Stimulated activated CD8-positive, alpha-beta memory T cell treated with anti-CD3 and anti-CD28 coated beads, Interleukin-7, amount 100 ng/mL, for 48 hours (primary cell): ENCODE results near the gene GPRC5D.

Experiments
- DNase-seq, 2 donors: peaks; one replicate each; pipeline ENCODE4 v3.0.0-alpha.2; 2020; ENCODE audit warnings: low read depth in 1 of 2; ENCODE audit errors: extremely low read depth in 1 of 2

GPRC5D gene

GRCh38 chr12:12938541-12938940 is 13.4 kb downstream of the GPRC5D start:
- DNase-seq, result no peak

- DNase-seq, result no peak
Measured at GRCh38 chr12:12936983-12937491, 14.9 kb downstream of the GPRC5D start.

GRCh38 chr12:12934556-12934955 is 17.4 kb downstream of the GPRC5D start:
- no peak for DNase-seq

- DNase-seq, result no peak
Measured at GRCh38 chr12:12933742-12934141, 18.2 kb downstream of the GPRC5D start.

- DNase-seq, result no peak
Measured at GRCh38 chr12:12930633-12931219, 21.2 kb downstream of the GPRC5D start.

- no peak for DNase-seq
Measured at GRCh38 chr12:12929696-12930095, 22.3 kb downstream of the GPRC5D start.

GRCh38 chr12:12927211-12928079 is 24.5 kb downstream of the GPRC5D start:
- peak in 1 of 2 donors; percentile 9 for DNase-seq

- DNase-seq, result no peak
Measured at GRCh38 chr12:12926571-12927071, 25.3 kb downstream of the GPRC5D start.

- no peak for DNase-seq
Measured at GRCh38 chr12:12925388-12925787, 26.6 kb downstream of the GPRC5D start.

- no peak for DNase-seq
Measured at GRCh38 chr12:12924169-12924568, 27.8 kb downstream of the GPRC5D start.

- DNase-seq, result no peak
Measured at GRCh38 chr12:12922978-12923377, 29.0 kb downstream of the GPRC5D start.

GRCh38 chr12:12922191-12922616 is 29.8 kb downstream of the GPRC5D start:
- no peak for DNase-seq

GRCh38 chr12:12919666-12920435 is 32.1 kb downstream of the GPRC5D start:
- no peak for DNase-seq

GRCh38 chr12:12918781-12919389 is 33.1 kb downstream of the GPRC5D start:
- DNase-seq, result no peak

- no peak for DNase-seq
Measured at GRCh38 chr12:12917517-12917916, 34.5 kb downstream of the GPRC5D start.

GRCh38 chr12:12916135-12916944 is 35.6 kb downstream of the GPRC5D start:
- DNase-seq, result peak; percentile 49 to 67

GRCh38 chr12:12915656-12916055 is 36.3 kb downstream of the GPRC5D start:
- no peak for DNase-seq

- no peak for DNase-seq
Measured at GRCh38 chr12:12912711-12913110, 39.3 kb downstream of the GPRC5D start.

GRCh38 chr12:12909995-12910420 is 42.0 kb downstream of the GPRC5D start:
- DNase-seq, result no peak
